SJCRH30 (cell line): Measurements from ENCODE around the gene MTHFSD. TPM values are rescaled to one million over a fixed set of nuclear protein-coding genes. Genes with fewer than 3 reads are reported as not detected.

Source experiments
- DNase-seq, 2 experiments: peaks; one replicate each; pipeline ENCODE4 v3.0.0-alpha.2; 2015 to 2020
- H3K27ac ChIP-seq: fragments of 250-450 bp; sonication (Bioruptor Pico); 2 replicates; pipeline ENCODE4 v1.5.1; 2020; ENCODE audit warnings: mild to moderate bottlenecking, moderate library complexity
- H3K27me3 ChIP-seq: fragments of 250-450 bp; sonication (Bioruptor Pico); 2 replicates; pipeline ENCODE4 v1.5.1; 2020; ENCODE audit warnings: mild to moderate bottlenecking, moderate library complexity
- H3K36me3 ChIP-seq: fragments of 250-450 bp; sonication (Bioruptor Pico); 2 replicates; pipeline ENCODE4 v1.5.1; 2020; ENCODE audit warnings: mild to moderate bottlenecking, moderate library complexity
- H3K4me1 ChIP-seq: fragments of 250-450 bp; sonication (Bioruptor Pico); 2 replicates; pipeline ENCODE4 v1.5.1; 2020; ENCODE audit warnings: mild to moderate bottlenecking, moderate library complexity
- H3K4me3 ChIP-seq: fragments of 250-450 bp; sonication (Bioruptor Pico); 2 replicates; pipeline ENCODE4 v1.5.1; 2020; ENCODE audit warnings: mild to moderate bottlenecking, moderate library complexity
- H3K9me3 ChIP-seq: fragments of 250-450 bp; sonication (Bioruptor Pico); replicated peaks from 2 replicates; pipeline ENCODE4 v1.5.1; 2020; ENCODE audit warnings: mild to moderate bottlenecking, moderate library complexity
- total RNA-seq: library from RNA; depleted of rRNA; stranded (reverse); fragments of >200 nt; shearing (Covaris generic); gene quantifications from 2 replicates; pipeline ENCODE4 v1.2.3, GENCODE V29; 2014

The MTHFSD gene
- total RNA-seq, 1 experiment from 2014 or later = 7.2 TPM

GRCh38 chr16:86576591-86577313 is 21.7 kb upstream of the MTHFSD start:
- Histone ChIP-seq H3K4me3 (peak overlapping the region; percentile 63), H3K4me1 (no peaks in the 10 kb centered on the region; the same call in 1 of the 2 replicates), H3K27ac (peak overlapping the region; percentile 78), H3K9me3 (no peaks in the 10 kb centered on the region), H3K36me3 (0 out of 2 replicates have a peak, but pooled peaks cover 2% of the 10 kb centered on the region), H3K27me3 (no peaks in the 10 kb centered on the region)
- peak; percentile 47 to 61 for DNase-seq

DNA sequence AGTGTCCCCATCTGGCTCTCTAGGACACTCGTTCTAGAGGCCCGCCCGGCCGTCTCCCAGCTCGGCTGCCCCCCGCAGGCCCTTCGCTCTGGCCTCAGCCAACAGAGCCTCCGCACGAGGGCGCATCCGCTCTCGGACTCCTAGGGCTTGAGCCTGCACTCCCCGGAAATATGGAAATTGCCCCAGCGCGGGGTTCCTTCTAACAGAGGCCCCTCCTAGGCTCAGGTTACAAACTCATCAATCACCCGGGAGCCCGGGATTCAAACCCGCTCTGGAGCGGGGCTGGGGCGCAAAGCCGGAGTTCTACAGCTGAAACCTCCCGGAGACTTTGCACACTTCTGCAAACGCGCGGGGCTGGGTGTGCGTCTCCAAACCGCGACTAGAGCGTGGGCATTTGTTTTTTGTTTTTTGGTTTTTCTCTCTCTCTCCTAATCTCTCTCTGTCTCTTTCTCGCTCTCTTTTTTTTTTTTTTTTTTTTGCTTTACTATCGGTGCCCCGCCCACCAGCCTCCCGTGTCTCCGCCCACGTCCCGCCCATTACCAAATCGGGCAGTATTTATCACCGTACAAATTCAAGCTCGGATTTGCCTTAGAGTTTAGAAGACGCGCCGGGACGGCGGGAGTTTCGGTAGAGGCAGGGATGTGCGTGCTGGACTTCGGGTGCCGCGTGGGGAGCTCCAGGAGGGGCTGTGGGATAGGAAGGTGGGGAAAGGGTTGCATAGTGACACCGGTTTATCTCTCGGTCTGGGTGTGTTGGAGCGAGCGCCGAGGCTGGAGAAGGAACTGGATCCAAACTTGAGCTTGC is 20.9 kb upstream of the MTHFSD start:
- Histone ChIP-seq H3K27ac (peak overlapping the region; percentile 78), H3K27me3 (no peaks in the 10 kb centered on the region), H3K36me3 (peaks cover 5% of the 10 kb centered on the region; the same call in 1 of the 2 replicates), H3K4me3 (peak overlapping the region; percentile 63), H3K4me1 (no peaks in the 10 kb centered on the region; the same call in 1 of the 2 replicates), H3K9me3 (no peaks in the 10 kb centered on the region)
- DNase-seq = peak; percentile 87 to 90

GRCh38 chr16:86575095-86575685 is 20.2 kb upstream of the MTHFSD start:
- Histone ChIP-seq H3K4me1 (no peaks in the 10 kb centered on the region; the same call in 1 of the 2 replicates), H3K27me3 (no peaks in the 10 kb centered on the region), H3K27ac (peak overlapping the region; percentile 78; the same call in 1 of the 2 replicates), H3K9me3 (no peaks in the 10 kb centered on the region), H3K4me3 (no peak overlapping the region; the same call in 1 of the 2 replicates), H3K36me3 (peaks cover 9% of the 10 kb centered on the region)
- no peak for DNase-seq

- H3K9me3 ChIP-seq = no peaks in the 10 kb centered on the region
- no peak overlapping the region for H3K4me3 ChIP-seq
- H3K4me1 ChIP-seq = no peaks in the 10 kb centered on the region; the same call in 1 of the 2 replicates
- H3K36me3 ChIP-seq = peaks cover 12% of the 10 kb centered on the region
- H3K27ac ChIP-seq = no peak overlapping the region
- DNase-seq = no peak
- no peaks in the 10 kb centered on the region for H3K27me3 ChIP-seq
Measured at GRCh38 chr16:86574646-86575045, 19.6 kb upstream of the MTHFSD start.

- H3K4me3 ChIP-seq = no peak overlapping the region
- DNase-seq = no peak
- peaks cover 14% of the 10 kb centered on the region for H3K36me3 ChIP-seq
- no peak overlapping the region for H3K27ac ChIP-seq
- H3K4me1 ChIP-seq = no peaks in the 10 kb centered on the region; the same call in 1 of the 2 replicates
- H3K9me3 ChIP-seq = no peaks in the 10 kb centered on the region
- H3K27me3 ChIP-seq = no peaks in the 10 kb centered on the region
Measured at GRCh38 chr16:86573646-86574508, 18.8 kb upstream of the MTHFSD start.

GRCh38 chr16:86573215-86573614 is 18.2 kb upstream of the MTHFSD start:
- H3K36me3 ChIP-seq = peaks cover 14% of the 10 kb centered on the region
- no peaks in the 10 kb centered on the region for H3K27me3 ChIP-seq
- no peaks in the 10 kb centered on the region for H3K9me3 ChIP-seq
- no peak overlapping the region for H3K4me3 ChIP-seq
- H3K27ac ChIP-seq = no peak overlapping the region
- no peaks in the 10 kb centered on the region; the same call in 1 of the 2 replicates for H3K4me1 ChIP-seq
- DNase-seq = no peak

DNA sequence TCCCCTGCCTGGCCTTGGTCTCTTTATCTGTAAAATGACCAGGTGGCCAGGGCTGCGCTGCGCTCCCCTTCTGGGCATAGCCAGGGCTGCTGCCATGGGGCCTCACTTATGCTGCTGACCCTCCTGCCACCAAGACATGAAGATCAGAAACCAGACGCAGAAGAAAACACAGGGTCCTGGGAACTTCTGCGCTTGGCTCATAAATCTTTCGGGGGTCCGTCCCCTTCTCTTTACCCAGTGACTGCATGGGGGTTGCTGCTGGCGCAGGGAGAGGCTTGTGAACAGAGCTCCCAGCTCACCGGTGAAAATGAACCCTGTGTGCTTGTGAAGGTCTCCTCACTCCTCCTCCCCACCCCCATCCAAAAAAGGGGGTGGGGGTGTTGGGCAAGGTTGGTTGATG is 17.6 kb upstream of the MTHFSD start:
- H3K9me3 ChIP-seq = no peaks in the 10 kb centered on the region
- no peaks in the 10 kb centered on the region; the same call in 1 of the 2 replicates for H3K4me1 ChIP-seq
- H3K27ac ChIP-seq = no peak overlapping the region
- H3K27me3 ChIP-seq = no peaks in the 10 kb centered on the region
- no peak overlapping the region for H3K4me3 ChIP-seq
- peaks cover 14% of the 10 kb centered on the region for H3K36me3 ChIP-seq
- no peak for DNase-seq

DNA sequence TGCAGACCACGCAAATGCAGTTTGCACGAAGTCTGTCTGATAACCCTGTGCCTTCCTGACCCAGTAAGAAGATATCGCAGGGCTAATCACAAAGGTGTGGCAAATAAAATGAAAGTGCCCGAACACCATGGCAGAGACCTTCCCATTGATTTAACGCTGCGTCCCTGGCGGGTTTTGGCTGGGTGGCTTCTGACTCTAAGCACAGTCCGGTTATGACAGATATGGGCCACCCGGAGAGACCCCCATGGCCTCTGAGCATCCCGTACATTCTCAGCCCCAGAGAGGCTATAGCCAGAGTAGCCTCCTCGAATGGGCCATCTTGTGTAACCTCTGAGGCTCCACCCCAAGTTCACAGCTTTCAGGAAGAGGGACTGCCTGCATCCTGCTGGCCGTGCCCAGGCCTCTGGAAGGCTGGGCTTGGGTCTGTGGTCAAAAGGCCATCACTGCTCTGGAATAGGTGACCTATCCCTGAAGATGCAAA is 17.0 kb upstream of the MTHFSD start:
- Histone ChIP-seq H3K4me1 (no peaks in the 10 kb centered on the region), H3K4me3 (no peak overlapping the region), H3K36me3 (peaks cover 14% of the 10 kb centered on the region), H3K27me3 (no peaks in the 10 kb centered on the region), H3K27ac (no peak overlapping the region), H3K9me3 (no peaks in the 10 kb centered on the region)
- DNase-seq = no peak

GRCh38 chr16:86571530-86571915 is 16.5 kb upstream of the MTHFSD start:
- peaks cover 14% of the 10 kb centered on the region for H3K36me3 ChIP-seq
- H3K27ac ChIP-seq = no peak overlapping the region
- no peaks in the 10 kb centered on the region for H3K27me3 ChIP-seq
- no peak overlapping the region for H3K4me3 ChIP-seq
- no peaks in the 10 kb centered on the region for H3K9me3 ChIP-seq
- H3K4me1 ChIP-seq = no peaks in the 10 kb centered on the region
- DNase-seq = no peak

DNA sequence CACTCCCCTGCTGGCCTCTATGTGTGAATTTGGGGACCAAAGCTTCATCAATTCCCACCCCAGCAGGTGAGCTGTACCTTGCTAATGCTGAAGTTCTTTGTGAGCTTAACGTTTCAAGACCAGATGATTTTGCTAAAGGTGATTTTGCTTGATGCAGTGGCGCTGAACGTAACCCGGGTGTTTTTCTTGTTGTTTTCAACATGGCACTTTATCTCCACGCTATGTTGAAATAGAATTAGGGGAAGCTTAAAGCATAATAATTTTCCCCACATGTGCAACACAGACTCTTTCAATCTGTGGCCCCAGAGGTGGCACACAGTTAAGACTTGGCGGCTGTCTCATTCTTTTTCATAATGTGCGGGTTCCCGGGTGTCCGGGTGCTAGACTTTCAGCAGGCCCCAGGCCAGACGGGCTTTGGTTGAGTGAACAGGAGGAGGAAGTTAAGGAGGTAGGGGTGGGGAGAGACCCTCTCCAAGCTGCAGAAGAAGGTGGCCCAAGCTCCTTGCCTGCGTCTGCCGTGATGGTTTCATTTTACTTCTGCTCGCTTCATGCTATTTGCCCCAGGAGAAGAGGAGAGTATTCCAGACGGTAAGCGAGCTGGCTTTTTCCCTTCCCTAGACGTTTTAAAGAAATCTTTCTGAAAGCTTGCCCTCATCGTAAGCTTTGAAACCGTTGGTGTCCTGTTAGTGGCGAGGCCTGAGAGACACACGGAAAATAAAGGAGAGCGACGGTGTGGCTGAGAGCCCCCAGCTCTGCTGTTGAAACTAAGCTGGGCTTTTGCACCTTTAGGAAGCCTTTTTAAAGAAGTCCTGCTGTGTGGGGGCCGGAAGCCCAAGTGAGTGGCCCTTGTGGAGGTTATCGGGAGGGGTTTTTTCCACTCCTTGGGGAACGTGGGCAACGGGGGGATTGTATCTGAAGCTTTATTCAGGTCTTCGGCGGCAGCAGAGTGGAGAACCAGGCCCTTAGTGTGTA is 15.8 kb upstream of the MTHFSD start:
- Histone ChIP-seq H3K9me3 (no peaks in the 10 kb centered on the region), H3K27ac (no peak overlapping the region), H3K27me3 (no peaks in the 10 kb centered on the region), H3K4me1 (peaks cover 4% of the 10 kb centered on the region; the same call in 1 of the 2 replicates), H3K36me3 (peaks cover 14% of the 10 kb centered on the region), H3K4me3 (peak overlapping the region; percentile 74)
- no peak for DNase-seq

- peak overlapping the region; percentile 74 for H3K4me3 ChIP-seq
- H3K27ac ChIP-seq = no peak overlapping the region; the same call in 1 of the 2 replicates
- H3K36me3 ChIP-seq = peaks cover 14% of the 10 kb centered on the region
- peaks cover 4% of the 10 kb centered on the region; the same call in 1 of the 2 replicates for H3K4me1 ChIP-seq
- H3K27me3 ChIP-seq = no peaks in the 10 kb centered on the region
- H3K9me3 ChIP-seq = no peaks in the 10 kb centered on the region
- no peak for DNase-seq
Measured at GRCh38 chr16:86569701-86570447, 14.8 kb upstream of the MTHFSD start.
